Body of pancreas (tissue), 4 donors: ENCODE results near the gene DLG3. TPM values are rescaled to one million over a fixed set of nuclear protein-coding genes. Genes with fewer than 3 reads are reported as not detected.
A peak's percentile ranks its signal among the peaks of the same experiment; 100 is the strongest.

ENCODE experiments used
- ATAC-seq: fragments of 150-250 bp; one replicate; pipeline ENCODE4 v1.9.1; 2016
- DNase-seq, 4 donors: peaks; one replicate each; pipeline ENCODE4 v3.0.0-alpha.2; 2019
- H3K27ac ChIP-seq, 4 donors: fragments of 200-600 bp; sonication (generic); 1 replicate in 3 of 4; 2 replicates in 1 of 4; pipeline versions ENCODE4 v1.5.1 to v1.6.1; 2016 to 2019; ENCODE audit warnings: mild to moderate bottlenecking in 1 of 4, mixed read lengths in 1 of 4, moderate library complexity in 1 of 4
- H3K27me3 ChIP-seq, 2 donors: fragments of 200-600 bp; sonication (generic); one replicate each; pipeline ENCODE4 v1.6.0; 2016; ENCODE audit warnings: mild to moderate bottlenecking in 1 of 2
- H3K36me3 ChIP-seq, 2 donors: fragments of 200-600 bp; sonication (generic); replicated peaks in 1 of 2; 2 replicates each; pipeline ENCODE4 v1.5.1; 2016; ENCODE audit warnings: low read depth in 2 of 2; ENCODE audit not compliant: insufficient read depth in 1 of 2
- H3K4me1 ChIP-seq: fragments of 200-600 bp; sonication (generic); one replicate; pipeline ENCODE4 v1.6.0; 2016
- H3K4me3 ChIP-seq, 2 donors: fragments of 200-600 bp; sonication (generic); 1 replicate in 1 of 2; 2 replicates in 1 of 2; pipeline ENCODE4 v1.5.1; 2016 to 2019
- H3K9me3 ChIP-seq, 3 donors: fragments of 200-600 bp; sonication (generic); 1 replicate in 2 of 3; 2 replicates in 1 of 3; pipeline ENCODE4 v1.5.1; 2016
- POLR2A ChIP-seq, 3 donors: fragments of 450-650 bp; IDR thresholded peaks; one replicate each; pipeline ENCODE4 v1.6.1; 2016; ENCODE audit warnings: antibody characterized with exemption in 3 of 3, mild to moderate bottlenecking in 2 of 3
- WGBS, 2 donors: methylation state at CpG; one replicate each; pipeline ENCODE4 v1.1.5; 2017; 5-methylcytosine and 5-hydroxymethylcytosine counted together
- intact Hi-C: fragments of 100-400 bp; cut with DNase I; formaldehyde crosslinking; loops from one replicate; pipeline ENCODE4 v1.15.1; 2023
- small RNA-seq: library from RNA; depleted of rRNA; stranded (forward); fragments of <200 nt; gene quantifications from one replicate; pipeline ENCODE3, GENCODE V24; 2016
- total RNA-seq, 2 donors: library from RNA; depleted of rRNA; stranded (reverse); fragments of >200 nt; gene quantifications; one replicate each; pipeline ENCODE4 v1.1.0, GENCODE V29; 2016
- TF ChIP-seq, protein P1 (sequence below), 7 experiments: fragments of 450-650 bp in 4 of 7; fragments of 200-600 bp in 3 of 7; sonication (generic) in 3 of 7; IDR thresholded peaks; one replicate each; pipeline ENCODE4 v1.5.1; 2016 to 2019; ENCODE audit warnings: antibody characterized with exemption in 7 of 7

The DLG3 gene
- total RNA-seq, 2 donors from 2014 or later = 26.0 to 26.7 TPM

DNA sequence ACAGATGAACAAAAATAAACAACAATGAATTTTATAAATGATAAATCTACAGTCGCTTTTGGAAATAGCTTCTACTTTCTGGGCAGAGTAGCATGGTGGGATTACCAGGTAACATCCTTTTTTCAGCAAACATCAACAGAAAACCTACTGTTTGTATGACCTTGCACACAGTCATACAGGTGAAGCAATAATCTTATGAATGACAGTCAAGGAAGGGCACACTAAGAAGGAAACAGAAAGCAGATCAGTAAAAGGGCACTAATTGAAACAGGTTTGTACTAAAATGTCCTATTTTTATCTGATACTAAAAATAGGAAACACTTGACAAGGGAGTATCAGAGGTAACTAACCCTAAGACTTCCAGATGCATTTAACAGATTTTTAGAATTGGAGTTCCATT, 108.9 kb downstream of the DLG3 start:
- intact Hi-C loops = loop anchor here (10.0 kb wide), 1 partner anchor 99 kb away; no protein-coding TSS in a partner anchor
- TF ChIP-seq POLR2A (IDR thresholded peaks at IDR 0.05) = no peak
- TF ChIP-seq, protein P1, sequence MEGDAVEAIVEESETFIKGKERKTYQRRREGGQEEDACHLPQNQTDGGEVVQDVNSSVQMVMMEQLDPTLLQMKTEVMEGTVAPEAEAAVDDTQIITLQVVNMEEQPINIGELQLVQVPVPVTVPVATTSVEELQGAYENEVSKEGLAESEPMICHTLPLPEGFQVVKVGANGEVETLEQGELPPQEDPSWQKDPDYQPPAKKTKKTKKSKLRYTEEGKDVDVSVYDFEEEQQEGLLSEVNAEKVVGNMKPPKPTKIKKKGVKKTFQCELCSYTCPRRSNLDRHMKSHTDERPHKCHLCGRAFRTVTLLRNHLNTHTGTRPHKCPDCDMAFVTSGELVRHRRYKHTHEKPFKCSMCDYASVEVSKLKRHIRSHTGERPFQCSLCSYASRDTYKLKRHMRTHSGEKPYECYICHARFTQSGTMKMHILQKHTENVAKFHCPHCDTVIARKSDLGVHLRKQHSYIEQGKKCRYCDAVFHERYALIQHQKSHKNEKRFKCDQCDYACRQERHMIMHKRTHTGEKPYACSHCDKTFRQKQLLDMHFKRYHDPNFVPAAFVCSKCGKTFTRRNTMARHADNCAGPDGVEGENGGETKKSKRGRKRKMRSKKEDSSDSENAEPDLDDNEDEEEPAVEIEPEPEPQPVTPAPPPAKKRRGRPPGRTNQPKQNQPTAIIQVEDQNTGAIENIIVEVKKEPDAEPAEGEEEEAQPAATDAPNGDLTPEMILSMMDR (IDR thresholded peaks at IDR 0.05) = no peak
- H3K36me3 ChIP-seq = no peaks in the 10 kb centered on the region
- H3K4me3 ChIP-seq = no peak overlapping the region
- WGBS, 2 donors = 43 to 60% methylated on average over 1 of the region's 1 CpG
- ATAC-seq (peak; percentile 61), DNase-seq (no peak)
- peak overlapping the region; percentile 1 to 76 (median 54) for H3K27ac ChIP-seq
- peaks cover 27% of the 10 kb centered on the region for H3K4me1 ChIP-seq
- no peaks in the 10 kb centered on the region for H3K9me3 ChIP-seq
- no peaks in the 10 kb centered on the region for H3K27me3 ChIP-seq

DNA sequence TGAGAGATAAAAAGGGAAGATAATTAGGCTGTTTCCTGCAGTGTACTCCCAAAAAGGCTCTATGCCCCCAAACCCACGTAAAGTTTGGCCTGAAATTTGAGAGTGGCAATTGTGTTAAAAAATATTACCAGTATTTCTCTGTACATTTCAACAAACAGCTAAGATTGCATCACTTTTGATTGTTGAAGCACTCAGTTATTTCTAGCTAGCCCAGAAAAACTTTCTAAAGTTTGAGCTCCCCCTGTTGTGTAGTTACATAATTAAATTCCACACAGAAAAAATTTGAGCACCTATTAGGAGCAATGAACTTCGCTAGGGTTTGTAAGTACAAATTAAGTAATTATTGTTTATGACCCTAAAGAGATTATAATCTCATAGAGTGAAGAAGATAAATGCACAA, 109.4 kb downstream of the DLG3 start:
- intact Hi-C loops = loop anchor here (10.0 kb wide), 1 partner anchor 99 kb away; no protein-coding TSS in a partner anchor
- Histone ChIP-seq H3K9me3 (no peaks in the 10 kb centered on the region), H3K4me1 (peaks cover 21% of the 10 kb centered on the region), H3K27ac (peak overlapping the region in 3 of 4 donors; percentile 46 to 76 (median 62)), H3K27me3 (no peaks in the 10 kb centered on the region), H3K4me3 (no peak overlapping the region), H3K36me3 (no peaks in the 10 kb centered on the region)
- no peak for TF ChIP-seq POLR2A (IDR thresholded peaks at IDR 0.05)
- TF ChIP-seq, protein P1 (IDR thresholded peaks at IDR 0.05) = peak in 5 of 7 experiments; percentile 8 to 66 (median 44)
- 0 to 21% methylated on average over 2 of the region's 2 CpGs for WGBS, 2 donors
- no peak for DNase-seq
- ATAC-seq = peak; percentile 69

DNA sequence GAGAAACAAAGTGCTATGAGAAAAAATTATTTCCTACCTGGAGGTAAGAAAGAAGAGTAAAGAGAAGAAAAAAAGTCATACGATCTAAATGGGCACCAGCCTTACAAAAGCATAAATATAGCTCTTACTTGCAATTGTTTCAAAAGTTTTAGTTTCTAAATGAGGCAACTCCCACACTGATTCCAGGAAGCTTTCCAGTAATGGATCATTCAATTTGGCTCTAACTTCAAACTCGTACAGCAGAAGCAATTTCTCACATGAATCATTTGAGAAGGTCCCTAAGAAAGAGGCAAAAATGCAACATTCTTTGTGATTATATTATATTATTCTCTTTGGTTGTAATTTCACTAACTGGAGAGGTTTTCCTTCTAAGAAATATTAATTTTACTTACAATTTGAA, 109.9 kb downstream of the DLG3 start:
- Histone ChIP-seq H3K4me3 (no peak overlapping the region), H3K4me1 (peaks cover 17% of the 10 kb centered on the region), H3K27ac (peak overlapping the region in 1 of 4 donors; percentile 76), H3K36me3 (no peaks in the 10 kb centered on the region), H3K9me3 (no peaks in the 10 kb centered on the region), H3K27me3 (no peaks in the 10 kb centered on the region)
- ATAC-seq (no peak), DNase-seq (no peak)
- WGBS, 2 donors = 2 to 20% methylated on average over 2 of the region's 2 CpGs
- TF ChIP-seq, protein P1 (IDR thresholded peaks at IDR 0.05) = no peak
- TF ChIP-seq POLR2A (IDR thresholded peaks at IDR 0.05) = no peak
- intact Hi-C loops = loop anchor here (10.0 kb wide), 1 partner anchor 100 kb away; no protein-coding TSS in a partner anchor

DNA sequence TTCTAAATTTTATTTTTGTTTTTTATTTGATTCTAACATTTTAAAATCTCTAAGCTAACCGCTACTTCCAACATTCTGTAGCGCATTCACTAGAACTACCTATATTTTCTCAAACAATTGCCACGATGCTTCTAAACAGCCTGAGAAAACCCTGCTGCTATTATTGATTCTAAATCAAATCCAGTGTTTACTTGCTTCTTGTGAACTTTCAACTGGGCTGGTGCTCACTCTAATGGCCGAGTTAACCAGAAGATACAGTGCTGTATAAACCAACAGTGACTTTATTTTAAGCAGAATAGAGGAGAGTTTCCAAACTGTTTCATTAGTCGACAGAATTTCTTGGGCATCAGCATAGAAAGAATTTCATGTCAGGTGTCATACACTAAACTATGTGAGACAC, 110.3 kb downstream of the DLG3 start:
- Histone ChIP-seq H3K4me1 (peaks cover 17% of the 10 kb centered on the region), H3K27me3 (no peaks in the 10 kb centered on the region), H3K9me3 (no peaks in the 10 kb centered on the region), H3K4me3 (no peak overlapping the region), H3K27ac (no peak overlapping the region), H3K36me3 (no peaks in the 10 kb centered on the region)
- intact Hi-C loops = loop anchor here (10.0 kb wide), 1 partner anchor 100 kb away; no protein-coding TSS in a partner anchor
- WGBS, 2 donors = 30 to 31% methylated on average over 5 of the region's 5 CpGs
- no peak for TF ChIP-seq POLR2A (IDR thresholded peaks at IDR 0.05)
- TF ChIP-seq, protein P1 (IDR thresholded peaks at IDR 0.05) = no peak
- DNase-seq = no peak
- peak; percentile 36 for ATAC-seq

Small RNAs within 50 kb of the gene (small RNA-seq; reads per million reads assigned to genes)
- gene RNU4-81P (not detected), gene RNY4P23 (0.47 reads per million, percentile 1 among the genes with 10 or more reads in this experiment)

Other genes starting within 250 kb of the DLG3 start
- not detected for gene AWAT1, start 210.2 kb upstream of the DLG3 start, total RNA-seq
- gene P2RY4, start 184.6 kb upstream of the DLG3 start, total RNA-seq = 1 to 10 TPM in 1 of 2 donors, not detected in 1; 1.3 TPM
- not detected for gene ARR3, start 176.5 kb upstream of the DLG3 start, total RNA-seq
- not detected for gene RAB41, start 162.7 kb upstream of the DLG3 start, total RNA-seq
- gene PDZD11, start 154.9 kb upstream of the DLG3 start, total RNA-seq = 10 to 100 TPM in 1 of 2 donors, 1 to 10 TPM in 1; 7.3 to 27.2 TPM
- not detected for gene KIF4A, start 154.7 kb upstream of the DLG3 start, total RNA-seq
- under 1 TPM in 1 of 2 donors, not detected in 1; 0.26 TPM for gene GDPD2, start 21.5 kb upstream of the DLG3 start, total RNA-seq